GM12878 (cell line): ENCODE measurements around the gene CDKN2AIPNL. TPM values are rescaled to one million over a fixed set of nuclear protein-coding genes. Genes with fewer than 3 reads are reported as not detected.
"Not testable (repeated sequence)": the region's sequence is repeated elsewhere in the genome, so short reads cannot be mapped to it uniquely, and the experiment has no call there.

Source experiments
- ATAC-seq: fragments of 200-7000 bp; cut with Tn5 transposase; 3 replicates; pipeline ENCODE4 v1.9.1; 2020; ENCODE audit warnings: mild to moderate bottlenecking, moderate library complexity
- BruUV-seq: library from RNA; stranded (reverse); fragments of 400-500 nt; replicated peaks from 2 replicates; lab custom pipeline; 2021; lab: Mats Ljungman, UMichigan
- CTCF ChIA-PET: fragments of 300-600 bp; sonication (Branson Sonifier 250); formaldehyde crosslinking; extraction: SDS; loops from one replicate; lab custom pipeline; 2021; ENCODE audit warnings: inconsistent platforms; lab: Yijun Ruan, JAX
- POLR2A ChIA-PET: fragments of 350-600 bp; formaldehyde crosslinking; extraction: SDS; loops from one replicate; lab custom pipeline; 2021; ENCODE audit warnings: inconsistent platforms; lab: Charles Lee
- RAD21 ChIA-PET: fragments of 300-600 bp; sonication (Branson Sonifier 250); formaldehyde crosslinking; loops from one replicate; lab custom pipeline; 2023; ENCODE audit warnings: antibody characterized with exemption; ENCODE audit not compliant: unreplicated experiment; lab: Charles Lee
- SMC1A ChIA-PET: fragments of 300-600 bp; sonication (Branson Sonifier 250); formaldehyde crosslinking; loops from one replicate; lab custom pipeline; 2023; ENCODE audit not compliant: unreplicated experiment, uncharacterized antibody; lab: Charles Lee
- DNase-seq: peaks from one replicate; pipeline ENCODE4 v3.0.0-alpha.2; 2011; ENCODE audit warnings: low read depth, low spot score
- FAIRE-seq: peaks from 3 replicates; lab custom pipeline; 2011; peaks lifted over from hg19 to GRCh38; lab: Jason Lieb, UNC
- H2AFZ ChIP-seq: 2 replicates; pipeline ENCODE4 v1.6.0; 2011; ENCODE audit warnings: low read depth, low read length, control low read depth; ENCODE audit not compliant: control insufficient read depth
- H3K27ac ChIP-seq: 2 replicates; pipeline ENCODE4 v1.5.1; 2011; ENCODE audit warnings: control low read depth; ENCODE audit not compliant: control insufficient read depth, insufficient read depth
- H3K27me3 ChIP-seq, 2 experiments: replicated peaks in 1 of 2; 2 replicates each; pipeline versions ENCODE4 v1.6.0 to v1.6.1; 2011; ENCODE audit warnings: low read length in 1 of 2; ENCODE audit not compliant: control insufficient read depth in 2 of 2, insufficient read depth in 2 of 2
- H3K36me3 ChIP-seq, 2 experiments: 2 replicates each; pipeline ENCODE4 v1.5.1; 2011; ENCODE audit warnings: low read length in 1 of 2; ENCODE audit not compliant: control insufficient read depth in 2 of 2, insufficient read depth in 2 of 2
- H3K4me1 ChIP-seq: 2 replicates; pipeline ENCODE4 v1.6.1; 2011; ENCODE audit warnings: mild to moderate bottlenecking, low read length, moderate library complexity, mixed read lengths; ENCODE audit not compliant: control insufficient read depth, insufficient read depth
- H3K4me2 ChIP-seq: 2 replicates; pipeline ENCODE4 v1.6.0; 2011; ENCODE audit warnings: control low read depth; ENCODE audit not compliant: control insufficient read depth, insufficient read depth
- H3K4me3 ChIP-seq: fragments of 200-600 bp; sonication (generic); 2 replicates; pipeline ENCODE4 v1.5.1; 2016
- H3K79me2 ChIP-seq: 2 replicates; pipeline ENCODE4 v1.6.0; 2011; ENCODE audit warnings: low read length; ENCODE audit not compliant: control insufficient read depth, insufficient read depth
- H3K9ac ChIP-seq: 2 replicates; pipeline ENCODE4 v1.8.0; 2011; ENCODE audit warnings: low read length, control low read depth, mixed read lengths; ENCODE audit not compliant: control insufficient read depth, insufficient read depth
- H3K9me3 ChIP-seq: replicated peaks from 3 replicates; pipeline ENCODE4 v1.5.1; 2011; ENCODE audit warnings: mild to moderate bottlenecking, low read length; ENCODE audit not compliant: control insufficient read depth, insufficient read depth
- H4K20me1 ChIP-seq: 2 replicates; pipeline ENCODE4 v1.6.0; 2011; ENCODE audit not compliant: control insufficient read depth, insufficient read depth
- GATAD2B ChIP-seq: fragments of 450-650 bp; conservative IDR thresholded peaks from 2 replicates; pipeline ENCODE4 v1.6.1; 2017; ENCODE audit warnings: low read depth, mild to moderate bottlenecking, moderate library complexity
- LARP7 ChIP-seq: fragments of 450-650 bp; IDR thresholded peaks from 2 replicates; pipeline ENCODE4 v1.6.1; 2017; ENCODE audit warnings: mild to moderate bottlenecking
- MYC ChIP-seq: IDR thresholded peaks from 2 replicates; pipeline ENCODE4 v1.6.1; 2011; ENCODE audit warnings: mild to moderate bottlenecking, low read length, moderate library complexity, inconsistent platforms; ENCODE audit not compliant: insufficient read depth, insufficient replicate concordance, insufficient read length, severe bottlenecking
- POLR2AphosphoS5 ChIP-seq: IDR thresholded peaks from 2 replicates; pipeline ENCODE4 v1.6.1; 2011; ENCODE audit warnings: mild to moderate bottlenecking, low read length, inconsistent platforms
- RAD21 ChIP-seq: IDR thresholded peaks from 2 replicates; pipeline ENCODE4 v1.6.1; 2011; ENCODE audit warnings: mild to moderate bottlenecking, low read depth, low read length, moderate library complexity; ENCODE audit not compliant: insufficient read depth
- SUPT20H ChIP-seq: IDR thresholded peaks from 2 replicates; pipeline ENCODE4 v1.6.1; 2011; ENCODE audit warnings: low read depth, mild to moderate bottlenecking, low read length, moderate library complexity, borderline replicate concordance; ENCODE audit not compliant: control insufficient read depth
- WGBS: methylation state at CpG from one replicate; pipeline ENCODE4 v1.1.6; 2016; ENCODE audit warnings: low lambda C conversion rate; ENCODE audit not compliant: insufficient replicate concordance, insufficient coverage; ENCODE audit errors: missing lambda C conversion rate; 5-methylcytosine and 5-hydroxymethylcytosine counted together
- in situ Hi-C: fragments of 300-500 bp; cut with MboI; formaldehyde crosslinking; loops from 9 replicates; pipeline ENCODE4 v1.14.3; 2018; ENCODE audit warnings: mixed read lengths
- intact Hi-C: fragments of 100-400 bp; cut with micrococcal nuclease; formaldehyde crosslinking; loops from one replicate; pipeline ENCODE4 v1.14.2; 2022; ENCODE audit not compliant: unreplicated experiment
- polyA plus RNA-seq, 11 experiments: library from polyadenylated mRNA; depleted of rRNA in 4 of 11; unstranded in 6 of 11; stranded (reverse) in 5 of 11; fragments of >200 nt; fragmentation: Nextera tagmentation in 4 of 11; fragmentation: Illumina TruSeq in 1 of 11; extraction: Ambion mirVana in 4 of 11; extraction: Trizol in 1 of 11; gene quantifications; 1 replicate in 1 of 11; 2 replicates in 10 of 11; pipeline versions ENCODE4 v1.2.1 to v1.2.3, GENCODE V29; 2011 to 2016; ENCODE audit warnings: inconsistent platforms in 2 of 11, missing spikeins in 2 of 11, low read depth in 1 of 11
- total RNA-seq, 4 experiments: library from RNA; depleted of rRNA in 3 of 4; stranded (reverse); fragments of >200 nt in 3 of 4; fragmentation: Illumina TruSeq in 1 of 4; extraction: Trizol in 1 of 4; gene quantifications; 2 replicates each; pipeline versions ENCODE4 v1.2.1 to v1.2.3, GENCODE V29; 2013 to 2021
- TF ChIP-seq, protein P1 (sequence below), 3 experiments: IDR thresholded peaks in 2 of 3; conservative IDR thresholded peaks in 1 of 3; 2 replicates each; pipeline ENCODE4 v1.5.1; 2011; ENCODE audit warnings: low read depth in 3 of 3, low read length in 3 of 3, mild to moderate bottlenecking in 3 of 3, control low read depth in 2 of 3, moderate library complexity in 2 of 3, inconsistent platforms in 1 of 3, mixed read lengths in 1 of 3; ENCODE audit not compliant: control insufficient read depth in 2 of 3, insufficient read depth in 1 of 3; ENCODE audit errors: extremely low read depth in 1 of 3

The CDKN2AIPNL gene
- total and polyA plus RNA-seq, 10 of the 15 experiments (the other 5 are each of a cell fraction or from before 2014, with no cell fraction given), result 23.5 to 72.0 (median 36.6) TPM

DNA sequence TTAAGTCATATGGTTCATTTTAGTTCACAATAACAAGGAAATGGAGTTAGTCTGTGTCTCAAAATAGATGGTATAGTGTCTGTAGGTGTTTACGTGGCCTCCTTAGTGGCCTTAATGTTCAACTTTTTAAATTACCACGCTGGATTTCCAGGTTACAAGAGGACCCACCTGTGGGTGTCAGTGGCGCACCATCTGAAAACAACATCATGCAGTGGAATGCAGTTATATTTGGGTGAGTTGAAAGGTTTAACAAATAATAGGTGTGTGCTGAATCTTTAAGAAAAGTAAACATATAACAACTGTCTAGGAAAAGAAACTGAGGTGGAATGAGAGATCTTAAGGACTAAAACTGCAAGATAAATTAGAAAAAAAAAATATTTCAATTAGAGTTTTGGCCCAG, 37.4 kb downstream of the CDKN2AIPNL start (continued):
- TF ChIP-seq RAD21, result peak; percentile 32; the same call in 1 of the 2 replicates
- TF ChIP-seq, all 136 proteins: peak for 2

DNA sequence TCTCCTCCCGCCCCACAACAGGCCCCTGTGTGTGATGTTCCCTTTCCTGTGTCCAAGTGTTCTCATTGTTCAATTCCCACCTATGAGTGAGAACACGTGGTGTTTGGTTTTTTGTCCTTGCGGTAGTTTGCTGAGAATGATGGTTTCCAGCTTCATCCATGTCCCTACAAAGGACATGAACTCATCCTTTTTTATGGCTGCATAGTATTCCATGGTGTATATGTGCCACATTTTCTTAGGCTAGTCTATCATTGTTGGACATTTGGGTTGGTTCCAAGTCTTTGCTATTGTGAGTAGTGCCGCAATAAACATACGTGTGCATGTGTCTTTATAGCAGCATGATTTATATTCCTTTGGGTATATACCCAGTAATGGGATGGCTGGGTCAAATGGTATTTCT, 38.0 kb downstream of the CDKN2AIPNL start:
- H3K27me3 ChIP-seq, H3K4me3 ChIP-seq, H4K20me1 ChIP-seq, BruUV-seq, ATAC-seq, FAIRE-seq, H3K4me1 ChIP-seq, RAD21 ChIA-PET, H3K4me2 ChIP-seq, H3K9ac ChIP-seq, H3K36me3 ChIP-seq, H2AFZ ChIP-seq, H3K9me3 ChIP-seq, POLR2A ChIA-PET, CTCF ChIA-PET, H3K27ac ChIP-seq, DNase-seq, in situ Hi-C loops, SMC1A ChIA-PET: not testable (repeated sequence)
- 97% methylated on average over 3 of the region's 5 CpGs for WGBS
- peaks cover 36% of the 10 kb centered on the region for H3K79me2 ChIP-seq
- intact Hi-C loops, result loop anchor here (5.0 kb wide), 1 partner anchor 196 kb away; the partner anchor contains the start of gene SKP1

DNA sequence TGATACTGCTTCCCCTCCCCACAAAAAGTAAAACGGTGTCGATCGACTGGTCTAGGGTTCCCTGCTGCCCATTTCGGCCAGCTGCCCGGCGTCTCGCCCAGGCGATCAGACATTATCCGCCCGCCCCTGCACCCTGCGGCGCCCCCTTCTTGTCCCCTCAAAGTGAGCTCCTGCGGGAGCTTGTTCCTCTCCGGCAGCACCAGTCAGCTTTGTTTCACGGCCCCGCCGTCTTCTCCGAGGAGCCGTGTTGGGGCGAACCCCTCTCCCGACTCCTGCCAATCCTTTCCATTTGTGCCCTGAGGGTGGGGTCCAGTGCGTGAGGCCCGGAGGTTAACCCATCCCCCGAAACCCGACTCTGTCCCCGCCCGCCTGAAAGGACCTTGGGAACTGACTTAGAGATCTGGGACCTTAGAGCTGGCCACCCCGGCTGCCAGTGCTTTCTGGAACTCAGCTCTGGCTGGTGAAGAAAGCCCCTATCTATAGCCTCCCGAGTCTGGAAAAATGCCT, 39.8 kb downstream of the CDKN2AIPNL start:
- peak; percentile 43 for ATAC-seq
- ChIA-PET POLR2A (interaction anchor here (0.6 to 3.5 kb wide), 11 partner anchors 9 to 260 kb away, joined by 3 to 28 read pairs (median 4); partner anchors contain the start of genes CDKN2AIPNL and PPP2CA), RAD21 (interaction anchor here (0.9 to 1.9 kb wide), 11 partner anchors 12 to 271 kb away, joined by 3 to 15 read pairs (median 5); partner anchors contain the start of gene PPP2CA), SMC1A (interaction anchor here (0.8 to 5.0 kb wide), 9 partner anchors 11 to 220 kb away, joined by 3 to 36 read pairs (median 4); partner anchors contain the start of gene CDKN2AIPNL), CTCF (interaction anchor here (0.5 to 2.1 kb wide), 16 partner anchors 10 to 533 kb away, joined by 3 to 15 read pairs (median 4); partner anchors contain the start of genes CDKN2AIPNL, PCBD2 and PPP2CA)
- peaks cover 33% of the 10 kb centered on the region for H3K79me2 ChIP-seq
- no peaks in the 10 kb centered on the region for H4K20me1 ChIP-seq
- WGBS, result under 1% methylated on average over 29 of the region's 29 CpGs
- H2AFZ ChIP-seq, result peak overlapping the region; percentile 6
- H3K4me1 ChIP-seq, result no peaks in the 10 kb centered on the region
- in situ Hi-C loops, result no loop called here
- H3K9ac ChIP-seq, result peak overlapping the region; percentile 95
- no peaks in the 10 kb centered on the region for H3K27me3 ChIP-seq
- peaks cover 0 to 5% of the 10 kb centered on the region in 2 experiments; a peak in 1 of 4 replicates for H3K36me3 ChIP-seq
- H3K27ac ChIP-seq, result peak overlapping the region; percentile 89
- H3K4me3 ChIP-seq, result peak overlapping the region; percentile 99
- no peak for DNase-seq
- peak overlapping the region; percentile 86 for H3K4me2 ChIP-seq
- TF ChIP-seq LARP7, result peak; percentile 28; the same call in 1 of the 2 replicates
- 0 out of 2 replicates have a peak, but pooled peaks have one; percentile 6 for TF ChIP-seq GATAD2B
- TF ChIP-seq, protein P1, sequence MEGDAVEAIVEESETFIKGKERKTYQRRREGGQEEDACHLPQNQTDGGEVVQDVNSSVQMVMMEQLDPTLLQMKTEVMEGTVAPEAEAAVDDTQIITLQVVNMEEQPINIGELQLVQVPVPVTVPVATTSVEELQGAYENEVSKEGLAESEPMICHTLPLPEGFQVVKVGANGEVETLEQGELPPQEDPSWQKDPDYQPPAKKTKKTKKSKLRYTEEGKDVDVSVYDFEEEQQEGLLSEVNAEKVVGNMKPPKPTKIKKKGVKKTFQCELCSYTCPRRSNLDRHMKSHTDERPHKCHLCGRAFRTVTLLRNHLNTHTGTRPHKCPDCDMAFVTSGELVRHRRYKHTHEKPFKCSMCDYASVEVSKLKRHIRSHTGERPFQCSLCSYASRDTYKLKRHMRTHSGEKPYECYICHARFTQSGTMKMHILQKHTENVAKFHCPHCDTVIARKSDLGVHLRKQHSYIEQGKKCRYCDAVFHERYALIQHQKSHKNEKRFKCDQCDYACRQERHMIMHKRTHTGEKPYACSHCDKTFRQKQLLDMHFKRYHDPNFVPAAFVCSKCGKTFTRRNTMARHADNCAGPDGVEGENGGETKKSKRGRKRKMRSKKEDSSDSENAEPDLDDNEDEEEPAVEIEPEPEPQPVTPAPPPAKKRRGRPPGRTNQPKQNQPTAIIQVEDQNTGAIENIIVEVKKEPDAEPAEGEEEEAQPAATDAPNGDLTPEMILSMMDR (IDR thresholded peaks at IDR 0.05 in 2 of 3, conservative IDR thresholded peaks at IDR 0.05 in 1 of 3; ENCODE audit: control insufficient read depth in 2 of 3, extremely low read depth in 1 of 3, insufficient read depth in 1 of 3, low read depth in 3 of 3, low read length in 3 of 3), result 0 out of 6 replicates have a peak, but pooled peaks of 1 of the 3 experiments have one; percentile 5
- no peak for TF ChIP-seq MYC
- TF ChIP-seq SUPT20H, result no peak
- peak; percentile 16; the same call in 1 of the 2 replicates for TF ChIP-seq POLR2AphosphoS5
- FAIRE-seq, result no peak
- H3K9me3 ChIP-seq, result no peaks in the 10 kb centered on the region
- intact Hi-C loops, result loop anchor here (5.0 kb wide), 1 partner anchor 195 kb away; the partner anchor contains the start of gene SKP1
- no TSS peak for BruUV-seq
